HepG2 (cell line): Measurements from ENCODE around the gene ATP9A. TPM values are rescaled to one million over a fixed set of nuclear protein-coding genes. Genes with fewer than 3 reads are reported as not detected.

ENCODE experiments used
- ARHGAP35 ChIP-seq: sonication (generic); formaldehyde crosslinking; IDR thresholded peaks from 2 replicates; pipeline ENCODE4 v1.9.0; 2022; ENCODE audit warnings: mild to moderate bottlenecking, inconsistent platforms, moderate library complexity, missing genetic modification reagents, borderline replicate concordance
- CAMTA2 ChIP-seq: sonication (generic); formaldehyde crosslinking; IDR thresholded peaks from 2 replicates; pipeline ENCODE4 v1.4.0; 2020; ENCODE audit warnings: mild to moderate bottlenecking, missing genetic modification reagents, borderline replicate concordance
- CBX5 ChIP-seq: sonication (generic); formaldehyde crosslinking; IDR thresholded peaks from 2 replicates; pipeline ENCODE4 v1.4.0; 2020; ENCODE audit warnings: missing genetic modification reagents, borderline replicate concordance
- DRAP1 ChIP-seq: IDR thresholded peaks from 2 replicates; pipeline ENCODE4 v1.6.1; 2016; ENCODE audit warnings: missing genetic modification reagents, missing compliant biosample characterization
- EED ChIP-seq: sonication (generic); formaldehyde crosslinking; IDR thresholded peaks from 2 replicates; pipeline ENCODE4 v1.5.0; 2020; ENCODE audit warnings: mild to moderate bottlenecking, missing genetic modification reagents
- GATA4 ChIP-seq: sonication (generic); IDR thresholded peaks from 2 replicates; pipeline ENCODE4 v1.6.1; 2016; ENCODE audit warnings: antibody characterized with exemption, low read depth, borderline replicate concordance
- HCFC1 ChIP-seq: fragments of 150-350 bp; IDR thresholded peaks from 2 replicates; pipeline ENCODE4 v1.6.1; 2014; ENCODE audit warnings: low read depth, low read length
- HDAC2 ChIP-seq: sonication (generic); formaldehyde crosslinking; IDR thresholded peaks from 2 replicates; pipeline ENCODE4 v1.4.0; 2020; ENCODE audit warnings: missing genetic modification reagents
- IRX3 ChIP-seq: sonication (generic); formaldehyde crosslinking; IDR thresholded peaks from 2 replicates; pipeline ENCODE4 v1.8.1; 2023; ENCODE audit warnings: mild to moderate bottlenecking, low read depth, missing genetic modification reagents, borderline replicate concordance
- KDM5A ChIP-seq: fragments of 200-600 bp; sonication (generic); IDR thresholded peaks from 2 replicates; pipeline ENCODE4 v1.7.0; 2018; ENCODE audit warnings: antibody characterized with exemption, mild to moderate bottlenecking, low read length, borderline replicate concordance
- KMT2B ChIP-seq: IDR thresholded peaks from 2 replicates; pipeline ENCODE4 v1.6.1; 2016; ENCODE audit warnings: missing genetic modification reagents, missing compliant biosample characterization
- LCORL ChIP-seq, 2 experiments: fragments of 450-650 bp in 1 of 2; sonication (generic) in 1 of 2; formaldehyde crosslinking in 1 of 2; IDR thresholded peaks; 2 replicates each; pipeline versions ENCODE4 v1.5.0 to v1.6.1; 2017 to 2020; ENCODE audit warnings: antibody characterized with exemption in 1 of 2, missing genetic modification reagents in 1 of 2
- MTA1 ChIP-seq: sonication (generic); formaldehyde crosslinking; IDR thresholded peaks from 2 replicates; pipeline ENCODE4 v1.4.0; 2020; ENCODE audit warnings: missing genetic modification reagents, mild to moderate bottlenecking, borderline replicate concordance
- PHF21A ChIP-seq: sonication (generic); formaldehyde crosslinking; IDR thresholded peaks from 2 replicates; pipeline ENCODE4 v1.5.0; 2020; ENCODE audit warnings: mild to moderate bottlenecking, missing genetic modification reagents
- POLR2AphosphoS2 ChIP-seq: IDR thresholded peaks from 2 replicates; pipeline ENCODE4 v1.6.1; 2011; ENCODE audit warnings: low read depth, low read length, improper control_type of control experiment
- PTBP1 ChIP-seq: fragments of 200-400 bp; formaldehyde crosslinking; IDR thresholded peaks from 2 replicates; pipeline ENCODE4 v1.6.1; 2018; ENCODE audit warnings: low read length, low read depth; ENCODE audit not compliant: poor library complexity, severe bottlenecking
- U2AF2 ChIP-seq: fragments of 200-400 bp; formaldehyde crosslinking; IDR thresholded peaks from 2 replicates; pipeline ENCODE4 v1.6.1; 2017; ENCODE audit warnings: low read depth, mild to moderate bottlenecking, low read length
- YY1 ChIP-seq: IDR thresholded peaks from 2 replicates; pipeline ENCODE4 v1.6.1; 2011; ENCODE audit warnings: low read length, low read depth, moderate library complexity, mild to moderate bottlenecking; ENCODE audit not compliant: insufficient read depth, insufficient replicate concordance
- ZFP91 ChIP-seq: sonication (generic); formaldehyde crosslinking; IDR thresholded peaks from 2 replicates; pipeline ENCODE4 v1.9.0; 2022; ENCODE audit warnings: missing genetic modification reagents, mild to moderate bottlenecking, borderline replicate concordance
- ZNF251 ChIP-seq: sonication (generic); formaldehyde crosslinking; IDR thresholded peaks from 2 replicates; pipeline ENCODE4 v1.9.0; 2021; ENCODE audit warnings: mild to moderate bottlenecking, missing genetic modification reagents
- ZNF557 ChIP-seq: sonication (generic); formaldehyde crosslinking; IDR thresholded peaks from 2 replicates; pipeline ENCODE4 v1.4.0; 2020; ENCODE audit warnings: missing genetic modification reagents
- ZNF773 ChIP-seq: sonication (generic); formaldehyde crosslinking; IDR thresholded peaks from 2 replicates; pipeline ENCODE4 v1.4.0; 2020; ENCODE audit warnings: missing genetic modification reagents, borderline replicate concordance
- ZNF891 ChIP-seq: sonication (generic); formaldehyde crosslinking; IDR thresholded peaks from 2 replicates; pipeline ENCODE4 v1.5.0; 2020; ENCODE audit warnings: mild to moderate bottlenecking, missing genetic modification reagents
- polyA plus RNA-seq, 8 experiments: library from polyadenylated mRNA; depleted of rRNA in 3 of 8; stranded (reverse) in 7 of 8; unstranded in 1 of 8; fragments of >200 nt; fragmentation: Illumina TruSeq in 4 of 8; extraction: Trizol in 4 of 8; gene quantifications; 2 replicates each; pipeline versions ENCODE4 v1.2.1 to v1.2.3, GENCODE V29; 2011 to 2016; ENCODE audit warnings: low read depth in 4 of 8, missing spikeins in 1 of 8, mixed read lengths in 1 of 8; ENCODE audit not compliant: insufficient read depth in 1 of 8
- total RNA-seq, 5 experiments: library from RNA; depleted of rRNA; stranded (reverse); fragments of >200 nt; fragmentation: Illumina TruSeq; extraction: Trizol; gene quantifications; 2 replicates each; pipeline ENCODE4 v1.2.3, GENCODE V29; 2016; ENCODE audit warnings: low read depth in 1 of 5
- TF ChIP-seq, protein P1 (sequence below): IDR thresholded peaks from 2 replicates; pipeline ENCODE4 v1.6.1; 2016; ENCODE audit warnings: low read depth, missing genetic modification reagents, missing compliant biosample characterization

The ATP9A gene
- total and polyA plus RNA-seq, 2 of the 13 experiments (the other 11 are each of a cell fraction or from before 2014, with no cell fraction given): 11.8 to 18.5 TPM

GRCh38 chr20:51661609-51662178 is 106.5 kb downstream of the ATP9A start (continued):
- TF ChIP-seq, protein P1, sequence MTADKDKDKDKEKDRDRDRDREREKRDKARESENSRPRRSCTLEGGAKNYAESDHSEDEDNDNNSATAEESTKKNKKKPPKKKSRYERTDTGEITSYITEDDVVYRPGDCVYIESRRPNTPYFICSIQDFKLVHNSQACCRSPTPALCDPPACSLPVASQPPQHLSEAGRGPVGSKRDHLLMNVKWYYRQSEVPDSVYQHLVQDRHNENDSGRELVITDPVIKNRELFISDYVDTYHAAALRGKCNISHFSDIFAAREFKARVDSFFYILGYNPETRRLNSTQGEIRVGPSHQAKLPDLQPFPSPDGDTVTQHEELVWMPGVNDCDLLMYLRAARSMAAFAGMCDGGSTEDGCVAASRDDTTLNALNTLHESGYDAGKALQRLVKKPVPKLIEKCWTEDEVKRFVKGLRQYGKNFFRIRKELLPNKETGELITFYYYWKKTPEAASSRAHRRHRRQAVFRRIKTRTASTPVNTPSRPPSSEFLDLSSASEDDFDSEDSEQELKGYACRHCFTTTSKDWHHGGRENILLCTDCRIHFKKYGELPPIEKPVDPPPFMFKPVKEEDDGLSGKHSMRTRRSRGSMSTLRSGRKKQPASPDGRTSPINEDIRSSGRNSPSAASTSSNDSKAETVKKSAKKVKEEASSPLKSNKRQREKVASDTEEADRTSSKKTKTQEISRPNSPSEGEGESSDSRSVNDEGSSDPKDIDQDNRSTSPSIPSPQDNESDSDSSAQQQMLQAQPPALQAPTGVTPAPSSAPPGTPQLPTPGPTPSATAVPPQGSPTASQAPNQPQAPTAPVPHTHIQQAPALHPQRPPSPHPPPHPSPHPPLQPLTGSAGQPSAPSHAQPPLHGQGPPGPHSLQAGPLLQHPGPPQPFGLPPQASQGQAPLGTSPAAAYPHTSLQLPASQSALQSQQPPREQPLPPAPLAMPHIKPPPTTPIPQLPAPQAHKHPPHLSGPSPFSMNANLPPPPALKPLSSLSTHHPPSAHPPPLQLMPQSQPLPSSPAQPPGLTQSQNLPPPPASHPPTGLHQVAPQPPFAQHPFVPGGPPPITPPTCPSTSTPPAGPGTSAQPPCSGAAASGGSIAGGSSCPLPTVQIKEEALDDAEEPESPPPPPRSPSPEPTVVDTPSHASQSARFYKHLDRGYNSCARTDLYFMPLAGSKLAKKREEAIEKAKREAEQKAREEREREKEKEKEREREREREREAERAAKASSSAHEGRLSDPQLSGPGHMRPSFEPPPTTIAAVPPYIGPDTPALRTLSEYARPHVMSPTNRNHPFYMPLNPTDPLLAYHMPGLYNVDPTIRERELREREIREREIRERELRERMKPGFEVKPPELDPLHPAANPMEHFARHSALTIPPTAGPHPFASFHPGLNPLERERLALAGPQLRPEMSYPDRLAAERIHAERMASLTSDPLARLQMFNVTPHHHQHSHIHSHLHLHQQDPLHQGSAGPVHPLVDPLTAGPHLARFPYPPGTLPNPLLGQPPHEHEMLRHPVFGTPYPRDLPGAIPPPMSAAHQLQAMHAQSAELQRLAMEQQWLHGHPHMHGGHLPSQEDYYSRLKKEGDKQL (CRISPR knock-in tag): peak; percentile 88; the same call in 1 of the 2 replicates
- no peak for TF ChIP-seq CBX5 (CRISPR knock-in tag)
- TF ChIP-seq LCORL (IDR thresholded peaks at IDR 0.05): no peak
- 0 out of 2 replicates have a peak, but pooled peaks have one; percentile 52 for TF ChIP-seq LCORL (CRISPR knock-in tag; IDR thresholded peaks at IDR 0.05)
- no peak for TF ChIP-seq ZNF251 (CRISPR knock-in tag)
- no peak for TF ChIP-seq POLR2AphosphoS2
- TF ChIP-seq PTBP1: no peak
- no peak for TF ChIP-seq ZNF557 (CRISPR knock-in tag)
- no peak for TF ChIP-seq CAMTA2
- TF ChIP-seq YY1: no peak
- no peak for TF ChIP-seq IRX3
- TF ChIP-seq HDAC2 (CRISPR knock-in tag): no peak
- no peak for TF ChIP-seq ZFP91
- no peak for TF ChIP-seq ZNF891 (CRISPR knock-in tag)
- no peak for TF ChIP-seq U2AF2
- TF ChIP-seq GATA4: peak; percentile 83; the same call in 1 of the 2 replicates
- TF ChIP-seq KMT2B (CRISPR knock-in tag): no peak; the same call in 1 of the 2 replicates
- no peak for TF ChIP-seq HCFC1
- TF ChIP-seq PHF21A (CRISPR knock-in tag): peak; percentile 41; the same call in 1 of the 2 replicates
- no peak for TF ChIP-seq ZNF773 (CRISPR knock-in tag)
- no peak for TF ChIP-seq KDM5A
- TF ChIP-seq MTA1 (CRISPR knock-in tag): no peak
- TF ChIP-seq DRAP1: no peak
- TF ChIP-seq ARHGAP35 (CRISPR knock-in tag): no peak
- no peak for TF ChIP-seq EED (CRISPR knock-in tag)
